HepG2 (cell line): Measurements from ENCODE around the gene UNC13D. TPM values are rescaled to one million over a fixed set of nuclear protein-coding genes. Genes with fewer than 3 reads are reported as not detected.

Source experiments
- ARNT ChIP-seq: fragments of 450-650 bp; IDR thresholded peaks from 2 replicates; pipeline ENCODE4 v1.6.1; 2017
- GATAD2A ChIP-seq: IDR thresholded peaks from 2 replicates; pipeline ENCODE4 v1.6.1; 2016
- PITX1 ChIP-seq: sonication (generic); formaldehyde crosslinking; IDR thresholded peaks from 2 replicates; pipeline ENCODE4 v1.5.1; 2020; ENCODE audit warnings: mild to moderate bottlenecking, missing genetic modification reagents
- PPARG ChIP-seq: conservative IDR thresholded peaks from 2 replicates; pipeline ENCODE4 v1.6.1; 2016; ENCODE audit warnings: missing biosample characterization, missing genetic modification reagents
- RBM39 ChIP-seq: fragments of 200-400 bp; formaldehyde crosslinking; IDR thresholded peaks from one replicate; pipeline ENCODE4 v1.6.1; 2018; ENCODE audit warnings: antibody characterized with exemption, mild to moderate bottlenecking, low read depth, low read length; ENCODE audit not compliant: poor library complexity, severe bottlenecking
- TEAD3 ChIP-seq: optimal IDR thresholded peaks from 2 replicates; pipeline ENCODE3; 2016; ENCODE audit warnings: borderline replicate concordance
- TOPORS ChIP-seq: sonication (generic); formaldehyde crosslinking; IDR thresholded peaks from 2 replicates; pipeline ENCODE4 v1.8.0; 2023; ENCODE audit warnings: mild to moderate bottlenecking, missing genetic modification reagents
- ZFP90 ChIP-seq: sonication (generic); formaldehyde crosslinking; IDR thresholded peaks from 2 replicates; pipeline ENCODE4 v1.8.0; 2022; ENCODE audit warnings: missing genetic modification reagents, mild to moderate bottlenecking, inconsistent platforms, borderline replicate concordance
- ZNF12 ChIP-seq: sonication (generic); formaldehyde crosslinking; IDR thresholded peaks from 2 replicates; pipeline ENCODE4 v1.5.0; 2020; ENCODE audit warnings: missing genetic modification reagents
- ZNF335 ChIP-seq: sonication (generic); formaldehyde crosslinking; IDR thresholded peaks from 2 replicates; pipeline ENCODE4 v1.4.0; 2020; ENCODE audit warnings: missing genetic modification reagents
- ZNF367 ChIP-seq: sonication (generic); formaldehyde crosslinking; IDR thresholded peaks from 2 replicates; pipeline ENCODE4 v1.4.0; 2020; ENCODE audit warnings: missing genetic modification reagents, borderline replicate concordance
- ZNF589 ChIP-seq: sonication (generic); formaldehyde crosslinking; conservative IDR thresholded peaks from 2 replicates; pipeline ENCODE4 v1.8.0; 2022; ENCODE audit warnings: mild to moderate bottlenecking, moderate library complexity, missing genetic modification reagents
- ZNF703 ChIP-seq: sonication (generic); formaldehyde crosslinking; IDR thresholded peaks from 2 replicates; pipeline ENCODE4 v1.5.1; 2020; ENCODE audit warnings: missing genetic modification reagents, mild to moderate bottlenecking, moderate library complexity, borderline replicate concordance
- ZNF75D ChIP-seq: sonication (generic); formaldehyde crosslinking; IDR thresholded peaks from 2 replicates; pipeline ENCODE4 v1.8.1; 2023; ENCODE audit warnings: missing genetic modification reagents, mild to moderate bottlenecking, borderline replicate concordance
- ZNF816 ChIP-seq: sonication (generic); formaldehyde crosslinking; IDR thresholded peaks from 2 replicates; pipeline ENCODE4 v1.8.0; 2022; ENCODE audit warnings: missing genetic modification reagents, mild to moderate bottlenecking, borderline replicate concordance
- polyA plus RNA-seq, 8 experiments: library from polyadenylated mRNA; depleted of rRNA in 3 of 8; stranded (reverse) in 7 of 8; unstranded in 1 of 8; fragments of >200 nt; fragmentation: Illumina TruSeq in 4 of 8; extraction: Trizol in 4 of 8; gene quantifications; 2 replicates each; pipeline versions ENCODE4 v1.2.1 to v1.2.3, GENCODE V29; 2011 to 2016; ENCODE audit warnings: low read depth in 4 of 8, missing spikeins in 1 of 8, mixed read lengths in 1 of 8; ENCODE audit not compliant: insufficient read depth in 1 of 8
- total RNA-seq, 5 experiments: library from RNA; depleted of rRNA; stranded (reverse); fragments of >200 nt; fragmentation: Illumina TruSeq; extraction: Trizol; gene quantifications; 2 replicates each; pipeline ENCODE4 v1.2.3, GENCODE V29; 2016; ENCODE audit warnings: low read depth in 1 of 5
- TF ChIP-seq, protein P1 (sequence below): sonication (generic); formaldehyde crosslinking; IDR thresholded peaks from 2 replicates; pipeline ENCODE4 v1.5.0; 2020; ENCODE audit warnings: mild to moderate bottlenecking, missing genetic modification reagents
- TF ChIP-seq, protein P2 (sequence below): sonication (generic); formaldehyde crosslinking; IDR thresholded peaks from 2 replicates; pipeline ENCODE4 v1.4.0; 2020; ENCODE audit warnings: mild to moderate bottlenecking, missing genetic modification reagents
- TF ChIP-seq, protein P3 (sequence below): sonication (generic); formaldehyde crosslinking; IDR thresholded peaks from 2 replicates; pipeline ENCODE4 v1.5.0; 2020; ENCODE audit warnings: mild to moderate bottlenecking, missing genetic modification reagents
- TF ChIP-seq, protein P4 (sequence below): fragments of 450-650 bp; IDR thresholded peaks from 2 replicates; pipeline ENCODE4 v1.6.1; 2017

UNC13D gene
- total and polyA plus RNA-seq, 2 of the 13 experiments (the other 11 are each of a cell fraction or from before 2014, with no cell fraction given) = 29.7 to 42.7 TPM

DNA sequence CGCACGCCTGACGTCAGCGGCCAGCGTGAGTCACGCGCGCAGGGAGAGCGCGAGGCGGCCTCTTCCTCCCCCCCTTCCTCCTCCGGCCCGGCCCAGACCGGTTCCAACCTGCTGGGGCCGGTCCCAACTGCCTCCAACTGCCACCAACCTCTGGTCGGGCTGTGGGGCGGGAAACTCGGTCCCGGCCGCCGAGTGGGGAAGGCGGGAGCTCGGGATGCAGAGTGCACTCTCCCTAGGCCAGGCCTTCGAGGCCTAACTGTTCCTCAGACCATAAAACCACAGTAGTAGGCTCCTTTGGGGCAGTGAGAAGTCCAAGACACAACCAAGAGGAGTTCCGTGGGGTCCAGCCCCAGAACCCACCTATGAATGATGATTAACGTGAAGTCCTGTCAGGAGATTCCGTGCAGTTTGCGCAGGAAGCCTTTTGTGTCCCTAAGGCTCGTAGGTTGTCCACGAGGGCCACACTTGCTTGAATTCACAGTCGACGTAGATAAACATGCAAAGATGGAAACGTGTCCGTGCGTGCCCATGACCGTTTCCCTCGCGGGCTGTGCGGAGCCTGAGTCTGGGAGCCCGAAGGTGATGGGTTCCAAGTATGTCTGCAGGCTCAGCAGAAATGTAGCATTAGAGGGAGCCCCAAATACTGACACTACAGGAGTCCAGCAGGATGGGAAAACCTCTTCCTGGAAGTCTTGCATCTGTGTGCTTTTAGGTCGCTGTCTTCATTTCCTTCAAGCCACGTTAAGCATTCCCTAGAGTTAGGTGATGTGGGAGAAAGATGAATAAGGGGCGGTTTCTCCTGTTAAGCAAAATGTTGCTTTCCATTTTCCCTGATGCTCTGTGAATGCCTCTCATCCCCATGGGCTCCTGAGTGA lies 59.0 kb downstream of the UNC13D start (continued):
- TF ChIP-seq ZNF12 (CRISPR knock-in tag) = peak; percentile 14
- TF ChIP-seq RBM39 = peak; percentile 92
- TF ChIP-seq ARNT = no peak
- TF ChIP-seq ZNF703 (CRISPR knock-in tag) = no peak
- peak; percentile 84 for TF ChIP-seq PITX1 (CRISPR knock-in tag)
- TF ChIP-seq, protein P1, sequence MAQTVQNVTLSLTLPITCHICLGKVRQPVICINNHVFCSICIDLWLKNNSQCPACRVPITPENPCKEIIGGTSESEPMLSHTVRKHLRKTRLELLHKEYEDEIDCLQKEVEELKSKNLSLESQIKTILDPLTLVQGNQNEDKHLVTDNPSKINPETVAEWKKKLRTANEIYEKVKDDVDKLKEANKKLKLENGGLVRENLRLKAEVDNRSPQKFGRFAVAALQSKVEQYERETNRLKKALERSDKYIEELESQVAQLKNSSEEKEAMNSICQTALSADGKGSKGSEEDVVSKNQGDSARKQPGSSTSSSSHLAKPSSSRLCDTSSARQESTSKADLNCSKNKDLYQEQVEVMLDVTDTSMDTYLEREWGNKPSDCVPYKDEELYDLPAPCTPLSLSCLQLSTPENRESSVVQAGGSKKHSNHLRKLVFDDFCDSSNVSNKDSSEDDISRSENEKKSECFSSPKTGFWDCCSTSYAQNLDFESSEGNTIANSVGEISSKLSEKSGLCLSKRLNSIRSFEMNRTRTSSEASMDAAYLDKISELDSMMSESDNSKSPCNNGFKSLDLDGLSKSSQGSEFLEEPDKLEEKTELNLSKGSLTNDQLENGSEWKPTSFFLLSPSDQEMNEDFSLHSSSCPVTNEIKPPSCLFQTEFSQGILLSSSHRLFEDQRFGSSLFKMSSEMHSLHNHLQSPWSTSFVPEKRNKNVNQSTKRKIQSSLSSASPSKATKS = no peak; the same call in 1 of the 2 replicates
- TF ChIP-seq ZFP90 = peak; percentile 17; the same call in 1 of the 2 replicates
- TF ChIP-seq ZNF75D = peak; percentile 81; the same call in 1 of the 2 replicates
- TF ChIP-seq, protein P2, sequence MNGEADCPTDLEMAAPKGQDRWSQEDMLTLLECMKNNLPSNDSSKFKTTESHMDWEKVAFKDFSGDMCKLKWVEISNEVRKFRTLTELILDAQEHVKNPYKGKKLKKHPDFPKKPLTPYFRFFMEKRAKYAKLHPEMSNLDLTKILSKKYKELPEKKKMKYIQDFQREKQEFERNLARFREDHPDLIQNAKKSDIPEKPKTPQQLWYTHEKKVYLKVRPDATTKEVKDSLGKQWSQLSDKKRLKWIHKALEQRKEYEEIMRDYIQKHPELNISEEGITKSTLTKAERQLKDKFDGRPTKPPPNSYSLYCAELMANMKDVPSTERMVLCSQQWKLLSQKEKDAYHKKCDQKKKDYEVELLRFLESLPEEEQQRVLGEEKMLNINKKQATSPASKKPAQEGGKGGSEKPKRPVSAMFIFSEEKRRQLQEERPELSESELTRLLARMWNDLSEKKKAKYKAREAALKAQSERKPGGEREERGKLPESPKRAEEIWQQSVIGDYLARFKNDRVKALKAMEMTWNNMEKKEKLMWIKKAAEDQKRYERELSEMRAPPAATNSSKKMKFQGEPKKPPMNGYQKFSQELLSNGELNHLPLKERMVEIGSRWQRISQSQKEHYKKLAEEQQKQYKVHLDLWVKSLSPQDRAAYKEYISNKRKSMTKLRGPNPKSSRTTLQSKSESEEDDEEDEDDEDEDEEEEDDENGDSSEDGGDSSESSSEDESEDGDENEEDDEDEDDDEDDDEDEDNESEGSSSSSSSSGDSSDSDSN (CRISPR knock-in tag) = peak; percentile 80
- no peak for TF ChIP-seq GATAD2A
- TF ChIP-seq, protein P3, sequence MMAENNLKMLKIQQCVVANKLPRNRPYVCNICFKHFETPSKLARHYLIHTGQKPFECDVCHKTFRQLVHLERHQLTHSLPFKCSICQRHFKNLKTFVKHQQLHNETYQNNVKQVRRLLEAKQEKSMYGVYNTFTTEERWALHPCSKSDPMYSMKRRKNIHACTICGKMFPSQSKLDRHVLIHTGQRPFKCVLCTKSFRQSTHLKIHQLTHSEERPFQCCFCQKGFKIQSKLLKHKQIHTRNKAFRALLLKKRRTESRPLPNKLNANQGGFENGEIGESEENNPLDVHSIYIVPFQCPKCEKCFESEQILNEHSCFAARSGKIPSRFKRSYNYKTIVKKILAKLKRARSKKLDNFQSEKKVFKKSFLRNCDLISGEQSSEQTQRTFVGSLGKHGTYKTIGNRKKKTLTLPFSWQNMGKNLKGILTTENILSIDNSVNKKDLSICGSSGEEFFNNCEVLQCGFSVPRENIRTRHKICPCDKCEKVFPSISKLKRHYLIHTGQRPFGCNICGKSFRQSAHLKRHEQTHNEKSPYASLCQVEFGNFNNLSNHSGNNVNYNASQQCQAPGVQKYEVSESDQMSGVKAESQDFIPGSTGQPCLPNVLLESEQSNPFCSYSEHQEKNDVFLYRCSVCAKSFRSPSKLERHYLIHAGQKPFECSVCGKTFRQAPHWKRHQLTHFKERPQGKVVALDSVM = 0 out of 2 replicates have a peak, but pooled peaks have one; percentile 6
- TF ChIP-seq ZNF589 (CRISPR knock-in tag) = peak; percentile 66; the same call in 1 of the 2 replicates
- no peak; the same call in 1 of the 2 replicates for TF ChIP-seq TOPORS (CRISPR knock-in tag)
- no peak; the same call in 1 of the 2 replicates for TF ChIP-seq ZNF335 (CRISPR knock-in tag)
- TF ChIP-seq, protein P4, sequence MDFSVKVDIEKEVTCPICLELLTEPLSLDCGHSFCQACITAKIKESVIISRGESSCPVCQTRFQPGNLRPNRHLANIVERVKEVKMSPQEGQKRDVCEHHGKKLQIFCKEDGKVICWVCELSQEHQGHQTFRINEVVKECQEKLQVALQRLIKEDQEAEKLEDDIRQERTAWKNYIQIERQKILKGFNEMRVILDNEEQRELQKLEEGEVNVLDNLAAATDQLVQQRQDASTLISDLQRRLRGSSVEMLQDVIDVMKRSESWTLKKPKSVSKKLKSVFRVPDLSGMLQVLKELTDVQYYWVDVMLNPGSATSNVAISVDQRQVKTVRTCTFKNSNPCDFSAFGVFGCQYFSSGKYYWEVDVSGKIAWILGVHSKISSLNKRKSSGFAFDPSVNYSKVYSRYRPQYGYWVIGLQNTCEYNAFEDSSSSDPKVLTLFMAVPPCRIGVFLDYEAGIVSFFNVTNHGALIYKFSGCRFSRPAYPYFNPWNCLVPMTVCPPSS = no peak
- peak; percentile 73; the same call in 1 of the 2 replicates for TF ChIP-seq ZNF367 (CRISPR knock-in tag)
- 0 out of 2 replicates have a peak, but pooled peaks have one; percentile 50 for TF ChIP-seq PPARG (CRISPR knock-in tag)
- no peak for TF ChIP-seq TEAD3 (CRISPR knock-in tag)
- TF ChIP-seq ZNF816 (CRISPR knock-in tag) = no peak
